Ascending aorta (tissue), 2 donors: ENCODE measurements around the gene SORCS1. TPM values are rescaled to one million over a fixed set of nuclear protein-coding genes. Genes with fewer than 3 reads are reported as not detected.

ENCODE experiments used
- DNase-seq, 2 donors: peaks; one replicate each; pipeline ENCODE4 v3.0.0-alpha.2; 2019; ENCODE audit warnings: low spot score in 2 of 2
- H3K27ac ChIP-seq, 2 donors: fragments of 200-600 bp; sonication (generic); one replicate each; pipeline ENCODE4 v1.5.1; 2016 to 2017; ENCODE audit warnings: mild to moderate bottlenecking in 1 of 2
- H3K27me3 ChIP-seq: fragments of 200-600 bp; sonication (generic); one replicate; pipeline ENCODE4 v1.5.1; 2017
- H3K36me3 ChIP-seq, 2 donors: fragments of 200-600 bp; sonication (generic); one replicate each; pipeline ENCODE4 v1.5.1; 2016
- H3K4me1 ChIP-seq, 2 donors: fragments of 200-600 bp; sonication (generic); one replicate each; pipeline ENCODE4 v1.5.1; 2016 to 2017; ENCODE audit warnings: mild to moderate bottlenecking in 1 of 2
- H3K4me3 ChIP-seq, 2 donors: fragments of 200-600 bp; sonication (generic); one replicate each; pipeline ENCODE4 v1.5.1; 2016 to 2017; ENCODE audit warnings: mild to moderate bottlenecking in 1 of 2
- H3K9me3 ChIP-seq, 2 donors: fragments of 200-600 bp; sonication (generic); one replicate each; pipeline ENCODE4 v1.5.1; 2016
- CTCF ChIP-seq, 3 experiments: fragments of 200-600 bp in 2 of 3; fragments of 450-650 bp in 1 of 3; sonication (generic) in 2 of 3; IDR thresholded peaks; one replicate each; pipeline ENCODE4 v1.5.1; 2016 to 2019; ENCODE audit warnings: antibody characterized with exemption in 3 of 3, mild to moderate bottlenecking in 1 of 3, moderate library complexity in 1 of 3
- intact Hi-C: fragments of 100-400 bp; cut with DNase I; formaldehyde crosslinking; loops from one replicate; pipeline ENCODE4 v1.15.1; 2023
- total RNA-seq: library from RNA; depleted of rRNA; stranded (reverse); fragments of >200 nt; gene quantifications from one replicate; pipeline ENCODE4 v1.1.0, GENCODE V29; 2016

The SORCS1 gene
- total RNA-seq, 1 donor from 2014 or later = not detected

GRCh38 chr10:107043461-107043860 is 121.0 kb downstream of the SORCS1 start:
- no peak for DNase-seq
- H3K27ac ChIP-seq = no peak overlapping the region

GRCh38 chr10:107037192-107038122 is 127.0 kb downstream of the SORCS1 start:
- Histone ChIP-seq H3K27ac (no peak overlapping the region), H3K27me3 (no peaks in the 10 kb centered on the region), H3K4me1 (no peaks in the 10 kb centered on the region), H3K4me3 (no peak overlapping the region), H3K36me3 (no peaks in the 10 kb centered on the region), H3K9me3 (no peaks in the 10 kb centered on the region)
- no peak for TF ChIP-seq CTCF (IDR thresholded peaks at IDR 0.05)
- intact Hi-C loops = no loop called here
- no peak for DNase-seq

More at GRCh38 chr10:107043461-107043860, 121.0 kb downstream of the SORCS1 start:
- Histone ChIP-seq H3K4me1 (no peaks in the 10 kb centered on the region), H3K36me3 (no peaks in the 10 kb centered on the region), H3K9me3 (no peaks in the 10 kb centered on the region), H3K27me3 (no peaks in the 10 kb centered on the region), H3K4me3 (no peak overlapping the region)
- TF ChIP-seq CTCF (IDR thresholded peaks at IDR 0.05) = no peak
- intact Hi-C loops = no loop called here

- no peak overlapping the region for H3K4me3 ChIP-seq
- H3K4me1 ChIP-seq = no peaks in the 10 kb centered on the region
- no peaks in the 10 kb centered on the region for H3K9me3 ChIP-seq
- TF ChIP-seq CTCF (IDR thresholded peaks at IDR 0.05) = no peak
- H3K27me3 ChIP-seq = no peaks in the 10 kb centered on the region
- no peak for DNase-seq
- no peak overlapping the region for H3K27ac ChIP-seq
- intact Hi-C loops = no loop called here
- H3K36me3 ChIP-seq = no peaks in the 10 kb centered on the region
Measured at GRCh38 chr10:107033799-107034422, 130.6 kb downstream of the SORCS1 start.

GRCh38 chr10:107032700-107033401 is 131.7 kb downstream of the SORCS1 start:
- TF ChIP-seq CTCF (IDR thresholded peaks at IDR 0.05) = no peak
- Histone ChIP-seq H3K27ac (no peak overlapping the region), H3K27me3 (no peaks in the 10 kb centered on the region), H3K4me1 (no peaks in the 10 kb centered on the region), H3K36me3 (no peaks in the 10 kb centered on the region), H3K9me3 (no peaks in the 10 kb centered on the region), H3K4me3 (no peak overlapping the region)
- intact Hi-C loops = no loop called here
- DNase-seq = no peak

- Histone ChIP-seq H3K27ac (no peak overlapping the region), H3K27me3 (no peaks in the 10 kb centered on the region), H3K4me3 (no peak overlapping the region), H3K4me1 (no peaks in the 10 kb centered on the region), H3K9me3 (no peaks in the 10 kb centered on the region), H3K36me3 (no peaks in the 10 kb centered on the region)
- no peak for DNase-seq
- intact Hi-C loops = no loop called here
- TF ChIP-seq CTCF (IDR thresholded peaks at IDR 0.05) = no peak
Measured at GRCh38 chr10:107031931-107032699, 132.4 kb downstream of the SORCS1 start.
